Activated B cell treated with CpG ODN at 0.5 μM for 24 hours (primary cell): ENCODE measurements around the gene TOLLIP. TPM values are rescaled to one million over a fixed set of nuclear protein-coding genes. Genes with fewer than 3 reads are reported as not detected.

Experiments
- ATAC-seq: fragments of 200-7000 bp; cut with Tn5 transposase; one replicate; pipeline ENCODE4 v1.10.0; 2021; ENCODE audit warnings: low read depth, mild to moderate bottlenecking, moderate library complexity
- CTCF ChIA-PET: fragments of 350-600 bp; sonication (Branson Sonifier 250); formaldehyde crosslinking; loops from one replicate; lab custom pipeline; 2021; ENCODE audit warnings: antibody characterized with exemption; lab: Charles Lee
- POLR2A ChIA-PET: fragments of 350-600 bp; sonication (Branson Sonifier 250); formaldehyde crosslinking; loops from one replicate; lab custom pipeline; 2021; ENCODE audit warnings: antibody characterized with exemption; lab: Charles Lee
- DNase-seq: peaks from one replicate; pipeline ENCODE4 v3.0.0; 2022
- H3K27ac Mint-ChIP-seq: one replicate; pipeline ENCODE4 v1.8.0; 2020; ENCODE audit warnings: mixed read lengths
- H3K27me3 Mint-ChIP-seq: one replicate; pipeline ENCODE4 v1.8.0; 2021; ENCODE audit warnings: mixed read lengths
- H3K36me3 Mint-ChIP-seq: one replicate; pipeline ENCODE4 v1.8.0; 2021; ENCODE audit warnings: low read depth, mixed read lengths
- H3K4me1 Mint-ChIP-seq: one replicate; pipeline ENCODE4 v1.8.0; 2021; ENCODE audit warnings: mixed read lengths
- H3K4me3 Mint-ChIP-seq: one replicate; pipeline ENCODE4 v1.8.0; 2020; ENCODE audit warnings: mild to moderate bottlenecking, mixed read lengths
- H3K9me3 Mint-ChIP-seq: one replicate; pipeline ENCODE4 v1.8.0; 2020; ENCODE audit warnings: mixed read lengths
- intact Hi-C: fragments of 100-400 bp; cut with micrococcal nuclease; formaldehyde crosslinking; loops from one replicate; pipeline ENCODE4 v1.15.1; 2024
- total RNA-seq: library from RNA; stranded (reverse); gene quantifications from 2 replicates; pipeline ENCODE4 v1.2.3, GENCODE V29; 2022
- TF ChIP-seq, protein P1 (sequence below): fragments of 200-600 bp; IDR thresholded peaks from one replicate; pipeline ENCODE4 v1.8.0; 2022; ENCODE audit warnings: antibody characterized with exemption, mild to moderate bottlenecking

The TOLLIP gene
- total RNA-seq, 1 donor from 2014 or later: 46.4 TPM

DNA sequence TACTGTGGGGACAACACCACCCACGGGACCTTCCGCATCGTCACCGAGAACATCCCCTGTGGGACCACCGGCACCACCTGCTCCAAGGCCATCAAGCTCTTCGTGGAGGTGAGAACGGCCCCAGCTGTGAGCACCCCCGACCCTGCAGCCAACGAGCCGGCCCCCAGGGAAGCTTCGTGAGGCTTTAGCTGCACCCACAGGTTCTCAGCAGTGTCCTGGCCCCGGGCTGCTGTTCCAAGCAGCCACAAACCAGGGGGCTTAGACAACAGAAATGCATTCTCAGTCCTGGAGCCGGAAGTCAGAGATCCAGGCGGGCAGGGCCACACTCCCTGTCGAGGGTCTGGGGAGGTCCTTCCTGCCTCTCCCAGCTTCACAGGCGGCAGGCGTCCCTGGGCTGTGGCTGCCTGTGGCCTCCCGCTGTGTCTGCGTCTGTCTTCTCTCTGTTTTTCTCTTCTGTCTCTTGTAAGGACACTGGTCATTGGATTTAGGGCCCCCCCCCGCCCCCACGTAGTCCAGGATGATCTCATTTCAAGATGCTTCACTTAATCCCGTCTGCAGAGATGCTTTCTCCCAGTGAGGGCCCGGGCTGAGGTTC lies 74.0 kb downstream of the TOLLIP start:
- H3K27me3 Mint-ChIP-seq: no peaks in the 10 kb centered on the region
- H3K9me3 Mint-ChIP-seq: no peaks in the 10 kb centered on the region
- H3K36me3 Mint-ChIP-seq: no peaks in the 10 kb centered on the region
- no peak for DNase-seq
- POLR2A ChIA-PET: no interaction called here
- ATAC-seq: no peak
- CTCF ChIA-PET: no interaction called here
- intact Hi-C loops: no loop called here
- no peak overlapping the region for H3K4me3 Mint-ChIP-seq
- H3K27ac Mint-ChIP-seq: no peak overlapping the region
- no peaks in the 10 kb centered on the region for H3K4me1 Mint-ChIP-seq
- TF ChIP-seq, protein P1, sequence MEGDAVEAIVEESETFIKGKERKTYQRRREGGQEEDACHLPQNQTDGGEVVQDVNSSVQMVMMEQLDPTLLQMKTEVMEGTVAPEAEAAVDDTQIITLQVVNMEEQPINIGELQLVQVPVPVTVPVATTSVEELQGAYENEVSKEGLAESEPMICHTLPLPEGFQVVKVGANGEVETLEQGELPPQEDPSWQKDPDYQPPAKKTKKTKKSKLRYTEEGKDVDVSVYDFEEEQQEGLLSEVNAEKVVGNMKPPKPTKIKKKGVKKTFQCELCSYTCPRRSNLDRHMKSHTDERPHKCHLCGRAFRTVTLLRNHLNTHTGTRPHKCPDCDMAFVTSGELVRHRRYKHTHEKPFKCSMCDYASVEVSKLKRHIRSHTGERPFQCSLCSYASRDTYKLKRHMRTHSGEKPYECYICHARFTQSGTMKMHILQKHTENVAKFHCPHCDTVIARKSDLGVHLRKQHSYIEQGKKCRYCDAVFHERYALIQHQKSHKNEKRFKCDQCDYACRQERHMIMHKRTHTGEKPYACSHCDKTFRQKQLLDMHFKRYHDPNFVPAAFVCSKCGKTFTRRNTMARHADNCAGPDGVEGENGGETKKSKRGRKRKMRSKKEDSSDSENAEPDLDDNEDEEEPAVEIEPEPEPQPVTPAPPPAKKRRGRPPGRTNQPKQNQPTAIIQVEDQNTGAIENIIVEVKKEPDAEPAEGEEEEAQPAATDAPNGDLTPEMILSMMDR: no peak

DNA sequence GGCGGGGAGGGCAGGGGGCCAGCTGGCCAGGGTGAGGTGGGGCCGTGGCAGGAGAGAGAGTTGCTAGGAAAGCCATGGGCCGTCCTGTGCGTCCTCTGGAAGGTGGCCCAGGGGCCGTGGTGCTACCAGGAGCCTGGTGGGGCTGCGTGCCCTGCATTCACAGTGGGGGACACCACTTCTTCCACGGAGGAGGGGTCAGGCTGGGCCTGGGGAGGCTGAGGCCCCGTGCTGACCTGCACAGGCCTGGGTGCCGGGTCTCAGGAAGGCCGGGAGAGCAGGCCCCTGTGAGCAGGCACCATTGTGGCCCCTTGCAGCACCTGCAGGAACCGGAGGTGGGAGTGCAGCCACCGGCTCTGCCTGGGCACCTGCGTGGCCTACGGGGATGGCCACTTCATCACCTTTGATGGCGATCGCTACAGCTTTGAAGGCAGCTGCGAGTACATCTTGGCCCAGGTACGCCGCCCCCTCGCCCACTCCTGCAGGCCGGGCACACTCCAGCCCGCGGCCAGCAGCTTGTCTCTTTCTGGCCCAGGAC lies 74.6 kb downstream of the TOLLIP start:
- Mint-ChIP-seq H3K4me3 (no peak overlapping the region), H3K4me1 (no peaks in the 10 kb centered on the region), H3K36me3 (no peaks in the 10 kb centered on the region), H3K27me3 (no peaks in the 10 kb centered on the region), H3K27ac (no peak overlapping the region), H3K9me3 (no peaks in the 10 kb centered on the region)
- DNase-seq (no peak), ATAC-seq (no peak)
- ChIA-PET POLR2A (no interaction called here), CTCF (no interaction called here)
- intact Hi-C loops: no loop called here
- TF ChIP-seq, protein P1: no peak

DNA sequence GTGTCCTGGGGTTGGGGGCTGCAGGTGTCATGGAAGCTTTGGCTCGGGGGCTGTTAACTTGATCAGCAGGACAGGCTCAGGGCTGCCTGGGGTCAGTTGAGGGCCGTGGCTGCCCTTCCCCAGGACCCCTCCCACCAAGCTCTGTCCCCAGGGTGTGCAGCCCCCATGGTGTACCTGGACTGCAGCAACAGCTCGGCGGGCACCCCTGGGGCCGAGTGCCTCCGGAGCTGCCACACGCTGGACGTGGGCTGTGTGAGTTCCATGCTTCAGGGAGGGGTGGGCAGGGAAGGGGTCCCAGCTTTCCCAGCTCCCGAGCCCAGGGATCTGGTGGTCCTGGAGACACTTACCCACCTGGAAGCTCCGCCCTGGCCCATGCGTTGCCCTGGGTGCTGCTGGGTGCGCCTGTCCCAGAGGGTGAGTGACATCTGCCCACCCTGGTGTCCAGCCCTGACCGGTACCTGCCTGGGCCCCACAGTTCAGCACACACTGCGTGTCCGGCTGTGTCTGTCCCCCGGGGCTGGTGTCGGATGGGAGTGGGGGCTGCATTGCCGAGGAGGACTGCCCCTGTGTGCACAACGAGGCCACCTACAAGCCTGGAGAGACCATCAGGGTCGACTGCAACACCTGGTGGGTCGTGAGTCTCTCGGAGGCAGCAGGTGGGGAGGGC lies 75.2 kb downstream of the TOLLIP start:
- Mint-ChIP-seq H3K9me3 (no peaks in the 10 kb centered on the region), H3K4me3 (no peak overlapping the region), H3K27ac (no peak overlapping the region), H3K27me3 (no peaks in the 10 kb centered on the region), H3K36me3 (no peaks in the 10 kb centered on the region), H3K4me1 (no peaks in the 10 kb centered on the region)
- no peak for DNase-seq
- intact Hi-C loops: no loop called here
- ATAC-seq: no peak
- CTCF ChIA-PET: no interaction called here
- POLR2A ChIA-PET: no interaction called here
- TF ChIP-seq, protein P1: no peak

DNA sequence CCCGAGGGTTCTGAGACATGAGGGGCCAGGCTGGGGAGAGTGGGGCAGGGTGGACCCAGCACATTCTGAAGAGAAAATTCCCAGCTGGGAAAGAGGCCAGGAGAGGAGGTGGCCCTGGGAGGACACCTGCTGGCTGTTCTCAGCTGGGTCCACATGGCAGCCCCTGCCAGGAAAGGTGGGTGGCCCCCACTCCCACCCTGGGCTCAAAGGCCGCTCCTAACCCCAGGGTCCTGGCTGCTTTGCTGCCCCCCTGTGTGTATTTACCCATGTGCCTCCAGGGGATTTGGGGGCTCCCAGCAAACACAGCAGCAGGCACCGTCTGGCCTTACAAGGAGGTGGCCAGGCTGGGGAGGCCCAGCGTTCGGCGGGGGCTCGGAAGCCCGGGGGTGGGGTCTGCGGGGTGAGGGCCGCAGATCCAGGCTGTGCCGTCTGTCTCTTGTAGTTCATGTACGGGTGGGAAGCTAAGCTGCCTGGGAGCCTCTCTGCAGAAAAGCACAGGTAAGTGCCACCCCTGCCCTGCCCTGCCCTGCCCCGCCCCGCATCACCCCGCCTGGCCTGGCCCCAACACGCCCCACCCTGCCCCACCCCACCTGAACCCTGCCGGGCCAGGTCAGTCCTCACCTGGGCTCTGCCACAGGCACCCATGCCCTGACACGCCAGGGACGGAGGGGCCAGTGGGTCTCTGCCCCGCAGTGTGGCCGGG lies 75.9 kb downstream of the TOLLIP start:
- no peaks in the 10 kb centered on the region for H3K4me1 Mint-ChIP-seq
- H3K27ac Mint-ChIP-seq: no peak overlapping the region
- no peaks in the 10 kb centered on the region for H3K9me3 Mint-ChIP-seq
- CTCF ChIA-PET: no interaction called here
- no peaks in the 10 kb centered on the region for H3K27me3 Mint-ChIP-seq
- no peak for DNase-seq
- intact Hi-C loops: no loop called here
- H3K36me3 Mint-ChIP-seq: no peaks in the 10 kb centered on the region
- no peak overlapping the region for H3K4me3 Mint-ChIP-seq
- ATAC-seq: no peak
- TF ChIP-seq, protein P1: no peak
- POLR2A ChIA-PET: no interaction called here

DNA sequence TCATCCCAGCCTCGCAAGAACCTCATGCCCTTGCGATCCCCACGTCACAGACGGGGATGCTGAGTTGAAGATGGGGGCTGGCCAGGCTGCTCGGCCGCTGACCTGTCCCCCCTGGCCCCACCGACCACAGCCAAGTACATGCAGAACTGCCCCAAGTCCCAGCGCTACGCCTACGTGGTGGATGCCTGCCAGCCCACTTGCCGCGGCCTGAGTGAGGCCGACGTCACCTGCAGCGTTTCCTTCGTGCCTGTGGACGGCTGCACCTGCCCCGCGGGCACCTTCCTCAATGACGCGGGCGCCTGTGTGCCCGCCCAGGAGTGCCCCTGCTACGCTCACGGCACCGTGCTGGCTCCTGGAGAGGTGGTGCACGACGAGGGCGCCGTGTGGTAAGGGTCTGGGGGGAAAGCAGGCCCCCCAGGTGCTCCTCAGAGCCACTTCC lies 76.5 kb downstream of the TOLLIP start:
- H3K36me3 Mint-ChIP-seq: no peaks in the 10 kb centered on the region
- H3K27ac Mint-ChIP-seq: no peak overlapping the region
- intact Hi-C loops: no loop called here
- ChIA-PET CTCF (no interaction called here), POLR2A (no interaction called here)
- no peaks in the 10 kb centered on the region for H3K27me3 Mint-ChIP-seq
- no peaks in the 10 kb centered on the region for H3K9me3 Mint-ChIP-seq
- H3K4me3 Mint-ChIP-seq: no peak overlapping the region
- TF ChIP-seq, protein P1: no peak
- no peaks in the 10 kb centered on the region for H3K4me1 Mint-ChIP-seq
- no peak for ATAC-seq
- DNase-seq: no peak
